ENCODE data around the gene CLCN6.

The CLCN6 gene

GRCh38 chr1:11787804-11788436 is 18.1 kb upstream of the CLCN6 start:
- no peak for DNase-seq (ENCODE audit: low read depth, low spot score)
- H3K4me3 ChIP-seq (ENCODE audit: low read depth, low read length): no peak overlapping the region
- TF ChIP-seq CTCF (IDR thresholded peaks at IDR 0.05; ENCODE audit: insufficient read depth, low read length, missing control alignments): no peak
- ChIA-PET CTCF (interaction anchor here (0.9 to 1.9 kb wide), 4 partner anchors 8 to 123 kb away, joined by 3 to 8 read pairs (median 6); no protein-coding TSS in a partner anchor), POLR2A (interaction anchor here (0.9 to 1.8 kb wide), 5 partner anchors 9 to 121 kb away, joined by 3 to 9 read pairs (median 4); no protein-coding TSS in a partner anchor)

GRCh38 chr1:11788549-11789053 is 17.4 kb upstream of the CLCN6 start:
- TF ChIP-seq CTCF (IDR thresholded peaks at IDR 0.05; ENCODE audit: insufficient read depth, low read length, missing control alignments): no peak
- ChIA-PET POLR2A (interaction anchor here (1.1 kb wide), 1 partner anchor 18 kb away, joined by 3 read pairs; the partner anchor contains the start of genes CLCN6 and MTHFR), CTCF (interaction anchor here (1.4 kb wide), 1 partner anchor 9 kb away, joined by 7 read pairs; no protein-coding TSS in a partner anchor)
- DNase-seq (ENCODE audit: low read depth, low spot score): no peak
- H3K4me3 ChIP-seq (ENCODE audit: low read depth, low read length): no peak overlapping the region

- no peak for DNase-seq (ENCODE audit: low read depth, low spot score)
- POLR2A ChIA-PET: interaction anchor here (1.1 kb wide), 1 partner anchor 17 kb away, joined by 3 read pairs; the partner anchor contains the start of genes CLCN6 and MTHFR
- no peak overlapping the region for H3K4me3 ChIP-seq (ENCODE audit: low read depth, low read length)
- no peak for TF ChIP-seq CTCF (IDR thresholded peaks at IDR 0.05; ENCODE audit: insufficient read depth, low read length, missing control alignments)
- CTCF ChIA-PET: no interaction called here
These were observed 16.6 kb upstream of the CLCN6 start for GRCh38 chr1:11789126-11790067.

GRCh38 chr1:11790101-11790879 is 15.7 kb upstream of the CLCN6 start:
- CTCF ChIA-PET: no interaction called here
- no peak for TF ChIP-seq CTCF (IDR thresholded peaks at IDR 0.05; ENCODE audit: insufficient read depth, low read length, missing control alignments)
- no peak overlapping the region for H3K4me3 ChIP-seq (ENCODE audit: low read depth, low read length)
- no peak for DNase-seq (ENCODE audit: low read depth, low spot score)
- POLR2A ChIA-PET: interaction anchor here (1.2 kb wide), 1 partner anchor 12 kb away, joined by 3 read pairs; no protein-coding TSS in a partner anchor

GRCh38 chr1:11790880-11791715 is 14.9 kb upstream of the CLCN6 start:
- POLR2A ChIA-PET: interaction anchor here (1.2 kb wide), 1 partner anchor 11 kb away, joined by 3 read pairs; no protein-coding TSS in a partner anchor
- H3K4me3 ChIP-seq (ENCODE audit: low read depth, low read length): no peak overlapping the region
- TF ChIP-seq CTCF (IDR thresholded peaks at IDR 0.05; ENCODE audit: insufficient read depth, low read length, missing control alignments): no peak
- CTCF ChIA-PET: interaction anchor here (0.6 kb wide), 1 partner anchor 17 kb away, joined by 3 read pairs; no protein-coding TSS in a partner anchor
- peak; percentile 19 for DNase-seq (ENCODE audit: low read depth, low spot score)

Measured in AG04449 (cell line).